Mucosa of descending colon (tissue), 3 donors: ENCODE measurements around the gene NNT. TPM values are rescaled to one million over a fixed set of nuclear protein-coding genes. Genes with fewer than 3 reads are reported as not detected.
"Not testable (repeated sequence)": the region's sequence is repeated elsewhere in the genome, so short reads cannot be mapped to it uniquely, and the experiment has no call there.

Source experiments
- ATAC-seq: fragments of 200-7000 bp; cut with Tn5 transposase; one replicate; pipeline ENCODE4 v1.9.1; 2020; ENCODE audit warnings: mild to moderate bottlenecking, moderate library complexity
- DNase-seq, 3 donors: peaks; one replicate each; pipeline ENCODE4 v3.0.0-alpha.2; 2020
- H3K36me3 ChIP-seq: fragments of 200-600 bp; one replicate; pipeline ENCODE4 v1.8.0; 2021; ENCODE audit warnings: low read depth, mild to moderate bottlenecking
- H3K4me1 ChIP-seq: fragments of 200-600 bp; one replicate; pipeline ENCODE4 v1.8.0; 2021; ENCODE audit warnings: low read depth, mild to moderate bottlenecking
- H3K4me3 ChIP-seq: fragments of 200-600 bp; one replicate; pipeline ENCODE4 v1.8.0; 2021; ENCODE audit warnings: mild to moderate bottlenecking
- H3K9me3 ChIP-seq: fragments of 200-600 bp; one replicate; pipeline ENCODE4 v1.8.0; 2021; ENCODE audit warnings: mild to moderate bottlenecking
- intact Hi-C, 2 donors: fragments of 100-400 bp; cut with DNase I in 1 of 2; cut with micrococcal nuclease in 1 of 2; formaldehyde crosslinking; loops; one replicate each; pipeline versions ENCODE4 v1.11.0 to v1.11.1; 2022; cut with DNase I, micrococcal nuclease
- total RNA-seq, 3 donors: library from RNA; stranded (reverse); fragmentation: NEBNext Ultra II Directional in 2 of 3; extraction: Animal tissue kit (Norgen Biotek cat#: 25700) in 2 of 3; gene quantifications; one replicate each; pipeline versions ENCODE4 v1.2.1 to v1.2.4, GENCODE V29; 2021 to 2023
- TF ChIP-seq, protein P1 (sequence below): fragments of 200-600 bp; IDR thresholded peaks from one replicate; pipeline ENCODE4 v1.8.0; 2022; ENCODE audit warnings: antibody characterized with exemption, mild to moderate bottlenecking
- donor health status: DM: no; HTN: no; CAD: no; lungs with moderate emphysema.
- donor health status: DM: no; HTN: no; CAD: no.
- donor health status: DM: no; HTN: yes; CAD: no.

Gene NNT
- total RNA-seq, 3 donors from 2014 or later, result 111 to 121 (median 119) TPM

DNA sequence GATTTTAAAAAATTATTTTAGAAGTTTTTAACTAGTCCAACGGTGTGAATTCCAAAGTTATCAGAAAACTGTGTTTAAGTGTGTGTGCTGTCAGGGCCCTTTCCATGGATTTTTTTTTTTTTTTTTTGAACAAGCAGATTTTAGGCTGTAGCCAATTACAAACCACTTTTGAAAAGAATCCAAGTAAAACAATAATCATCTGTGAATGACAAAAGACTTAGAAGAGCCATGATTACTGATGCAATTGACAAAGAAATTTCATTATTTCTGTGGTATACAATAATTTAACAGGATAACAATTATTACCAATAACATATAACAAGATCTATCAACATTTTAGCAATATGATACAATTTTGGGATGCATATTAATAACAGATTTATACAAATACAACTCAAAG is 29.9 kb upstream of the NNT start:
- no peak overlapping the region for H3K4me3 ChIP-seq
- no peaks in the 10 kb centered on the region for H3K4me1 ChIP-seq
- TF ChIP-seq, protein P1, sequence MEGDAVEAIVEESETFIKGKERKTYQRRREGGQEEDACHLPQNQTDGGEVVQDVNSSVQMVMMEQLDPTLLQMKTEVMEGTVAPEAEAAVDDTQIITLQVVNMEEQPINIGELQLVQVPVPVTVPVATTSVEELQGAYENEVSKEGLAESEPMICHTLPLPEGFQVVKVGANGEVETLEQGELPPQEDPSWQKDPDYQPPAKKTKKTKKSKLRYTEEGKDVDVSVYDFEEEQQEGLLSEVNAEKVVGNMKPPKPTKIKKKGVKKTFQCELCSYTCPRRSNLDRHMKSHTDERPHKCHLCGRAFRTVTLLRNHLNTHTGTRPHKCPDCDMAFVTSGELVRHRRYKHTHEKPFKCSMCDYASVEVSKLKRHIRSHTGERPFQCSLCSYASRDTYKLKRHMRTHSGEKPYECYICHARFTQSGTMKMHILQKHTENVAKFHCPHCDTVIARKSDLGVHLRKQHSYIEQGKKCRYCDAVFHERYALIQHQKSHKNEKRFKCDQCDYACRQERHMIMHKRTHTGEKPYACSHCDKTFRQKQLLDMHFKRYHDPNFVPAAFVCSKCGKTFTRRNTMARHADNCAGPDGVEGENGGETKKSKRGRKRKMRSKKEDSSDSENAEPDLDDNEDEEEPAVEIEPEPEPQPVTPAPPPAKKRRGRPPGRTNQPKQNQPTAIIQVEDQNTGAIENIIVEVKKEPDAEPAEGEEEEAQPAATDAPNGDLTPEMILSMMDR, result no peak
- no peaks in the 10 kb centered on the region for H3K36me3 ChIP-seq
- intact Hi-C loops, result no loop called here
- ATAC-seq (no peak), DNase-seq (no peak)
- no peaks in the 10 kb centered on the region for H3K9me3 ChIP-seq

DNA sequence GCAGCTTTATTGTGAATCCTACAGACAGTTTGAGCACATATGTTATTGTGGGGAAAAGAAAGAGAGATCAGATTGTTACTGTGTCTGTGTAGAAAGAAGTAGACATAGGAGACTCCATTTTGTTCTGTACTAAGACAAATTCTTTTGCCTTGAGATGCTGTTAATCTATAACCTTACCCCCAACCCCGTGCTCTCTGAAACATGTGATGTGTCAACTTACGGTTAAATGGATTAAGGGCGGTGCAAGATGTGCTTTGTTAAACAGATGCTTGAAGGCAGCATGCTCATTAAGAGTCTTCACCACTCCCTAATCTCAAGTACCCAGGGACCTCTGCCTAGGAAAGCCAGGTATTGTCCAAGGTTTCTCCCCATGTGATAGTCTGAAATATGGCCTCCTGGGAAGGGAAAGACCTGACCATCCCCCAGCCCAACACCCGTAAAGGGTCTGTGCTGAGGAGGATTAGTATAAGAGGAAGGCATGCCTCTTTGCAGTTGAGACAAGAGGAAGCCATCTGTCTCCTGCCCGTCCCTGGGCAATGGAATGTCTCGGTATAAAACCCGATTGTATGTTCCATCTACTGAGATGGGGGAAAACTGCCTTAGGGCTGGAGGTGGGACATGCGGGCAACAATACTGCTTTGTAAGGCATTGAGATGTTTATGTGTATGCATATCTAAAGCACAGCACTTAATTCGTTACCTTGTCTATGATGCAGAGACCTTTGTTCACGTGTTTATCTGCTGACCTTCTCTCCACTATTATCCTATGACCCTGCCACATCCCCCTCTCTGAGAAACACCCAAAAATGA is 22.4 kb upstream of the NNT start:
- H3K4me3 ChIP-seq, H3K4me1 ChIP-seq, H3K9me3 ChIP-seq, intact Hi-C loops, ATAC-seq, H3K36me3 ChIP-seq, DNase-seq: not testable (repeated sequence)

DNA sequence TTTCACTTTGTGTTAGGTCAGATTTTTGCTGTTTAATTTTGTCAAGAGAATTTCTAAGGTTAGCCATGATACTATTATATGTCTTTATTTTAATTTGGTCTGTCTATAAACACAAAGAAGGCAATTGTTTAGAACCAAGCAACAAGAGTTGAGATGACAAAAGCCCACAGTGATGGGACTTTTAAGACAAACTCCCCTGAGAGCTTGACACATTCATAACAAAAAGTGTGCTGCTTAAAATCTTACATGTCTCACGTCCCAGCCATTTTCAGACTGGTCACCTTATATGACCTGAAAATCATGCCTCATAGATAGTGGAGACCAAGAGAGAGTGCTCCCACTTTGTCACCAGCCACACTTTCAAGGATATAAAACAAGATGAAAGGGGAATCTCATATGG is 21.6 kb upstream of the NNT start:
- Histone ChIP-seq H3K4me1 (no peaks in the 10 kb centered on the region), H3K9me3 (no peaks in the 10 kb centered on the region), H3K4me3 (no peak overlapping the region), H3K36me3 (no peaks in the 10 kb centered on the region)
- no peak for DNase-seq
- TF ChIP-seq, protein P1, result no peak
- intact Hi-C loops, result no loop called here
- no peak for ATAC-seq

DNA sequence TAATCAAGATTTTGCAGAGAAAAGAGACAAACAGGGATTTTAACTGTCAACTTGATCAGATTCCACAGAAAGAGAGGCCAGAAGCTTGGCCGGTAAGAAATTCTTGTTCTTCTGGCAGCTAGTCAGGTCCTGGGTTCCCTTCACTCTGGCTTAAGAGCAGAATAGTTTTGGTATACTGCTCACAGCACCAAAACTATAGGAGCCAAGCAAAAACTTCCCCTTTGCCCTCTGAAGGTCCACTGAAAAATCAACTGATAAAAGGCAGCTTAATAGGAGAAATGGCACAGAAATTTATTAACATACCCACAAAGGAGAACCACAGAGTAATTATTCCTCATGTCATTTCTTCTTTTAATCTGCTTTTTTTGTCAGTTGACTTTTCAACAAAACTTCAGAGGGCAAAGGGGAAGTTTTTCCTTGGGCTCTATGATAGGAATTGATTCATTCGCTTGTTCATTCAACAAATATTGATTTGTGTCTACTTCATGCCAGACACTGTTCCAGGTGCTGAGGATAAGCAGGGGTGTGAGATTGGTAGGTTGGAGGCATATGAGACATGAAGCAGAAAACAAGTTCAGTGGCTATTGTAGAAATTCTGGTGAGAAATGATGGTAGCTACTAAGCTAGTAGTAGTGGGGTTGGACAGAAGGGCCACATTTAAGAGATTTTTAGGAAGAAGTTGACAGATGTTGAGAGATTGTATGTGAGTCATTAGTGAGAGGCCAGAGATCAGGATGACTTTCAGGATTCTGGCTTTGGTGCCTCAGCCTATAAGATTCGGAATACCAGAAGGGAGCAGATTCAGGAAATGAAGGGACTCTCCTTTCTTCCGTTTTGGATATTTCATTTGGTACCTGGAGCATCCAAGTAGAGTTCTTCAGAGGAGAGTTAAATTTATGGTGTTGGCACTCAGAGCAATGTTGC is 20.6 kb upstream of the NNT start:
- H3K36me3 ChIP-seq, result no peaks in the 10 kb centered on the region
- no peaks in the 10 kb centered on the region for H3K4me1 ChIP-seq
- no peak overlapping the region for H3K4me3 ChIP-seq
- H3K9me3 ChIP-seq, result no peaks in the 10 kb centered on the region
- intact Hi-C loops, result no loop called here
- TF ChIP-seq, protein P1, result no peak
- DNase-seq (no peak), ATAC-seq (no peak)

DNA sequence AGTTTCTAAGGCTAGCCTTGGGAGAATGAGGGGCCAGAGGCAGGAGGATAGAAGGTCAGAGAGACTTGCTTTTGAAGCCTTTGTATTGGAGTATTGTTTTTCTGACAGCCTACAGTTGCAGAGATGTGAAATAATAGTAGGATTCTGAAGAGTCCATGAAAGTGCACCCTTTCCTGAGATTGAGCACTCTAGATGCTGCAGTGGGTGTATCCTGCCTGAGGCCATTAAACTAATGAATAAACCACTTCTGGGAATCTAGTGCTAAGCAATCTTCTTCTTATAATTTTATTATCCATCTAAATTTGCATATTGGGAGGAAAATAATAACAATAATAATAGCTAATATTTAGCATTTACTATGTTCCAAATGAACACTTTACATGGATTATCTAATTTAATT is 19.3 kb upstream of the NNT start:
- no peak overlapping the region for H3K4me3 ChIP-seq
- no peaks in the 10 kb centered on the region for H3K9me3 ChIP-seq
- DNase-seq, result no peak
- ATAC-seq, result no peak
- TF ChIP-seq, protein P1, result no peak
- no peaks in the 10 kb centered on the region for H3K4me1 ChIP-seq
- intact Hi-C loops, result no loop called here
- no peaks in the 10 kb centered on the region for H3K36me3 ChIP-seq

DNA sequence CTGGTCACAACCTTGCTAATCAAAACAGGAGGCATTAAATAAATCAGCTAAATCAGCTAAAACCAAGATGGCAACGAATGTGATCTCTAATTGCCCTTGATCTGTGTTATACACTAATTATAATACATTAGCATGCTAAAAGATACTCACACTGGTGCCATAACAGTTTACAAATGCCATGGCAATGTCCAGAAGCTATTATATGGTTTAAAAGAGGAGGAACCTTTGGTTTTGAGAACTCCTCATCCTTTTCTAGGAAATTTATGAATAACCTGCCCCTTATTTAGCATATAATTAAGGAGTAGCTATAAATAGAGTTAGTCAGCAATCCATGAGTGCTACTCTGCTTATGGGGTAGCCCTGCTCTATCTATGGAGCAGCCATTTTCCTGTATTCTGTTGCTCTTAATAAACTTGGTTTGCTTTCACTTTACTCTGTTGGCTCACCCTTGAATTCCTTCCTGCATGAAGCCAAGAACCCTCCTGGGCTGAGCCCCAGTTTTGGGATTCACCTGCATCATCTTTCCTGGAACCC is 18.7 kb upstream of the NNT start:
- TF ChIP-seq, protein P1, result no peak
- Histone ChIP-seq H3K9me3 (no peaks in the 10 kb centered on the region), H3K4me3 (no peak overlapping the region), H3K4me1 (no peaks in the 10 kb centered on the region), H3K36me3 (no peaks in the 10 kb centered on the region)
- ATAC-seq (no peak), DNase-seq (no peak)
- intact Hi-C loops, result no loop called here
